Muscle of back (tissue), 11 donors: ENCODE measurements around the gene HSD17B1. TPM values are rescaled to one million over a fixed set of nuclear protein-coding genes. Genes with fewer than 3 reads are reported as not detected.
"Not testable (repeated sequence)": the region's sequence is repeated elsewhere in the genome, so short reads cannot be mapped to it uniquely, and the experiment has no call there.

Experiments used
- DNase-seq, 3 donors: peaks; one replicate each; pipeline versions ENCODE4 v3.0.0 to v3.0.0-alpha.2; 2013
- polyA plus RNA-seq, 10 donors: library from polyadenylated mRNA; unstranded; fragments of 120-200 nt; gene quantifications; one replicate each; pipeline ENCODE4 v1.2.1, GENCODE V29; 2013; ENCODE audit not compliant: insufficient read length in 10 of 10

HSD17B1 gene
- polyA plus RNA-seq, 10 donors, result 1.7 to 3.6 (median 2.6) TPM

GRCh38 chr17:42547001-42547461 lies 5.7 kb upstream of the HSD17B1 start:
- no peak for DNase-seq

- DNase-seq, result no peak
Measured at GRCh38 chr17:42547698-42548069, 5.0 kb upstream of the HSD17B1 start.

- DNase-seq, result peak in 1 of 3 donors; percentile 70
Measured at GRCh38 chr17:42548070-42548837, 4.5 kb upstream of the HSD17B1 start.

GRCh38 chr17:42548993-42549755 lies 3.5 kb upstream of the HSD17B1 start:
- no peak for DNase-seq

GRCh38 chr17:42553161-42553818 lies 567 bp downstream of the HSD17B1 start:
- DNase-seq, result no peak

- no peak for DNase-seq
Measured at GRCh38 chr17:42553866-42554249, 1.1 kb downstream of the HSD17B1 start.

- peak; percentile 79 to 96 (median 91) for DNase-seq
Measured at GRCh38 chr17:42554250-42555121, 1.8 kb downstream of the HSD17B1 start.

GRCh38 chr17:42555122-42555622 lies 2.4 kb downstream of the HSD17B1 start:
- DNase-seq, result peak in 1 of 3 donors; percentile 34

- not testable (repeated sequence) for DNase-seq
Measured at GRCh38 chr17:42555961-42556617, 3.4 kb downstream of the HSD17B1 start.

- no peak for DNase-seq
Measured at GRCh38 chr17:42559075-42559474, 6.4 kb downstream of the HSD17B1 start.

- no peak for DNase-seq
Measured at GRCh38 chr17:42560246-42560645, 7.5 kb downstream of the HSD17B1 start.

GRCh38 chr17:42561897-42562387 lies 9.2 kb downstream of the HSD17B1 start, which contains the start of gene COASY:
COASY (plus strand) TSS chr17:42562148; CDS start chr17:42562623, 475 bp downstream.
- peak; percentile 98 for DNase-seq

- peak in 1 of 3 donors; percentile 29 for DNase-seq
Measured at GRCh38 chr17:42562388-42563142, 9.8 kb downstream of the HSD17B1 start.

GRCh38 chr17:42563143-42563509 lies 10.4 kb downstream of the HSD17B1 start:
- no peak for DNase-seq

- no peak for DNase-seq
Measured at GRCh38 chr17:42563543-42563942, 10.8 kb downstream of the HSD17B1 start.

- no peak for DNase-seq
Measured at GRCh38 chr17:42563950-42564349, 11.2 kb downstream of the HSD17B1 start.

GRCh38 chr17:42564815-42565522 lies 12.2 kb downstream of the HSD17B1 start:
- no peak for DNase-seq

- no peak for DNase-seq
Measured at GRCh38 chr17:42565523-42566214, 12.9 kb downstream of the HSD17B1 start.
